RCC 7860 (cell line): ENCODE results near the gene GRIA4.
A peak's percentile ranks its signal among the peaks of the same experiment; 100 is the strongest.

Experiments used
- DNase-seq: peaks from one replicate; pipeline ENCODE4 v3.0.0-alpha.2; 2015; ENCODE audit warnings: low spot score
- FAIRE-seq: peaks from 2 replicates; lab custom pipeline; 2012; peaks lifted over from hg19 to GRCh38; lab: Jason Lieb, UNC

GRIA4 gene

DNA sequence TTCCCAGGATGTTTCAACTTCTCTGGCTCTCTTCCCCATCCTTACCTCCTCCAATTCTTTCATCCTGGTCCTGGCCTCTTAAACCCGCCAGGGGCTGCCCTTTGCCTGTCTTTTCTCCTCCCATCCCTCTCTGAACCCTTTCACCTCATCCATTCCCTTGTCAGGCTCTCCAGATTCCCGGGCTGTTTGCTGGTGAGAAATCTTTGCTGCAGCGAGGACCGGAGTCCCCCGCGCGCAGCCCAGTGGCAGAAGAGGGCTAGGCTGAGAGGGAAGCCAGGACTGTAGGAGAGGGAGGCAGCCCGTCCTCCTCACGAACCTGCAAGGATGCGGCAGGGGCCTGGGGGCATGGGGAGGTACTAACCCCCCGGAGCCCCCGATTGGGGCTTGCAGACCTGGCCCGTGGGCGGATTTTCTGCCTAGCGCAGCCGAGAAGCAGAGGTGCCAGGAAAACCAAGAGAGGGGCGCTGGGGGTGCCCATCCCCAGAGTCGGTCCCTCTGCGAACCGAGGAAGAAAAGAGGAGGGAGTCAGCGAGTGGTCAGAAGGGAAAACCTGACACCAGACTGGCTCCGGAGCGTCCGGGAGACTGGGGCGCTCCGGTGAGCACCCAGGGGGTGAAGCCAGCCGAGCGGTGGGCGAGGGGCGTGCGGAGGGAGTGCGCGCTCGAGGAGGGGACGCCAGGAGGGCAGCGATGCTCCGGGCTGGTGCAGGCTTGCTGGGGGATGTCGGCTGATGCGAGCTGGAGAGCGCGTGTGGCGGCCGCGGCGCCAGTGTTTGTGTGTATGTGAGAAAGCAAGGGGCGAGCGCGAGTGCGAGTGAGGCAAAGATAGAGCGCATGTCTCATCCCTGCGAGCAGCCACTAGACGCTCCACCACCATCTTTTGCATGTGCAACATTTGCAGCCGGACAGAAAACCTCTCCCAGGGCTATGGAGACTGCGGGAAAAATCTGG lies at the start of gene GRIA4:
GRIA4 (plus strand) TSS at position 242 of the 950 bp plus-strand sequence. CDS start 925 bp downstream, outside the sequence.
- DNase-seq (no peak), FAIRE-seq (no peak)

DNA sequence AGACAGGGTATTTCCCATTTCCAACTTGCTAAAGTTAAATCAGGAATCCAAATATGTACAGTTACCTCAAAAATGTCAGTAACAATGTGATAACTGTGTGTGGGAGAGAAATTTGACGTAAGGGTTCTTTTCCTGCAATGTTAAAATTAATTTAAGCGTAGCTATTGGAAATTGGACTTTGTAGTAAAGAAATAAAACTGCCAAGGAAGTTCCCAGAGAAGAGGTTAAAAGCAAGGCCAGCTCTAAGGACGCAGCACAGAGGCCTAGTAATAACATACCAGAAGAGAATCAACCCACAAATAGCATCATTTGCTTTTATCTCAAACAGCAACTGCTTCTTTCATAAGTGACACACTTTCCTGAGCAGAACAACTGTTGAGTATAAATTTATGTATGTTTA lies 36.8 kb upstream of the GRIA4 start:
- DNase-seq (no peak), FAIRE-seq (no peak)

DNA sequence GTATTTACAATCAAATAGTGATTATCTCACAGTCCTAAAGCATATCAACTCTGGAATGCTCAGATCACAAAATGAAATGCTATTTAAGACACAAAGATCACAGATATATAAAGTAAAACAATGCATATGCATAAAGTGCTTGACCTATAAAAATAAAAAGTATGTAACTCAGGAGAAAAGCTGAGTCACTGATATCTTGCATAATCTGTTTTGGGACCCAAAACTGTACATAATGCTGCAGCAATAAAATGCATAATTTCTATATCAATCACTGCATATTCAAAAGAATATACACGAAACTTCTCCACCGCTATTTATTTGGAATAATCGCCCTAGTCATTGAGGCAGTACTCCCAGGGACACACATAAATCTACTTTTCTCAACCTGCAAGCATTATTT lies 34.9 kb upstream of the GRIA4 start:
- FAIRE-seq = no peak
- DNase-seq = no peak

DNA sequence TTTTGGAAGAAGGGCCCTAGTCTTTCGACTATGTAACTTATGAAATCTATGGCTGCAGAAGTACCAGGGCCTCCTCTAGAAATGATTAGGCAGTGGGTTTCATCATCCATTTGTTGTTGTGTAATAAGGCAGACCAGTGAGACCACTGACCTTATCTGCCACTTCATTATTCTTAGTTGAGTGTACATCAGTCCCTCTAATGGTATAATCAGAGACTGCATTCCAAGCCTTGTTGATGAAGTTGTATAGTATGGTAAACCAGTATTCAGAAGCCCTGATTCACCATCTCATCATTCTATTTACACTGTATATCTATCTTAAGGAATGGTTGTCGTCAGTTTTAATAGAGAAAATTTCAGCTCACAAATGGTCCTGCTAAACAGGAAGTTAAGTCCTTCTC lies 32.2 kb upstream of the GRIA4 start:
- FAIRE-seq (no peak), DNase-seq (no peak)

DNA sequence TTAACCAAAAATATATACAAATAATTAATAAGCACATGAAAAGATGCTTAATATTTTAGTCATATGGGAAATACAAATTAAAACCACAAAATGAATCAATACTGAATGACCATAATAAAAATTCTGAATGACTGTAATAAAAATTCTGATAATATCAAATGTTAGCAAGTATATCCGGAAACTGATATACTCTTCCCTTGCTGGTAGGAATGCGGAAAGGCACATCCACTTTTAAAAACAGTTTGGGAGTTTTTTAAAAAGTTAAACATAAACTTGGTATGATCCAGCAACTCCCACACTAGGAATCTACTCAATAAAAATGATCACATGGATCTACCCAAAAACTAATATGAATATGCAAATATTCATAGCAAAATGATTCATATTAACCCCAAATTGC lies 30.8 kb upstream of the GRIA4 start:
- DNase-seq (no peak), FAIRE-seq (no peak)

DNA sequence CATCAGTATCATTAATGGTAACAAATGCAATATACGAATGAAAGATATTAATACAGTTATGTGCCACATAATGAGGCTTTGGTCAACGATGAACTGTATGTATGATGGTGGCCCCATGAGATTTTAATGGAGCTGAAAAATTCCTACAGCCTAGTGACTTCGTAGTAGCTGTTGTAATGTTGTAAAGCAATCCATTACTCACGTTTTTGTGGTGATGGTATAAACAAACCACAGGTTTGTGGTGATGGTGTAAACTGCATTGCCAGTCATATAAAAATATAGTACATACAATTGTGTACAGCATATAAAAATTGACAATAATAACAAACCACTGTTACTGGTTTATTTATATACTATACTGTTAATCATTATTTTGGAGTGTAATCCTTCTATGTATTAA lies 27.4 kb upstream of the GRIA4 start:
- no peak for FAIRE-seq

DNA sequence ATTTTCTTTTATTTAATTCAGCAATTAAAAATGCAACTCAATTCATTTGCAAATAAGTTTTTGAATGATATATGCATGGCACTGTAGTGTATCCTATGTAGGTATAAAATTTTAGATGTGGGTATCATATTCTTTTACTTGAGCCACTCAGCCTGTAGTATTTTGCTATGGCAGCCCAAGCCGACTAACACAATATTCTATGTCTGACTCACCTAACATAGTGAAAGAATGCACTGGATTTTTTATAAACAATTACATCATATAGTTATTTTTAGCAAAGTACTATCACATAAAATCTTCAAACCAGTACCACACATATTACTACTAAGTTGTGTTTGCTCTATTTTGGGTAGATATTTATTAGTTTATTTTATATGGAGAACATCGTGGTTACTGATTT lies 21.9 kb upstream of the GRIA4 start:
- DNase-seq (peak; percentile 7), FAIRE-seq (no peak)

More for the DNA sequence above, 27.4 kb upstream of the GRIA4 start:
- DNase-seq = no peak

DNA sequence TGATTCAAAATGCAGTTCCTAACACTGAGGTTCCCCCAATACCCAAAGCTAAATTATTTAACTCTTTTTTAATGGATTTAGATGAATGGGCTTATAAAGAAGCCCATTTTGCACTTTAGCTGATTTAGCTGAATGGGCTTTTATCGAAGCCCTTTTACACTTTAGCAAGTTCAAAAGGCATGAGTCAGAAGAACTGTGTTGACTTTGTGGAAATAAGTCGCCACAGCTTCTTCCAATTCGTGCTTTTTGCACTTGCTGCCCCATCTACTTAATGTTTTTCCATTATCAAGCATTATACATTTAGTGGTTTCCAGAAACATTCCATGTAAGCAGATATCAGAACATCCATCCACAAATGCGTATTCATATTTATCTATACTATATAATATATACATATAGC lies 20.5 kb upstream of the GRIA4 start:
- FAIRE-seq = no peak

DNA sequence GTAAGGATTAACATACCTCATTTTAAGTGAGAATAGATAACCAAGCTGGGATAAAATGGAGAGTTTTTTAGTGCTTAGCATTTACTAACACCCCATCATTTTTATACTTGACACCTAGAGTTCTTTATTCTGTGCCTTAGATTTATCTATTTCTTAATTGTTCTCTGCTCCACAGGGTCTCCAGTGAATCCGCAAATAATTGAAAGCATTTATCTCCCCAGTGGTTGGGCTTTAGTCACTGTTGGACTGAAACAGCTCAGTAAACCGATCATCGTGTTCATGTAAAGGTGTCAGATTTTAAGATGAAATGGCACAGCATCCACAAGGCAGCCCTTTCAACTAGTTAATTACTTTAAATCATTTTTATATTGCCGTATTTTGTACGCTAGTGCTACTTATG lies 17.8 kb upstream of the GRIA4 start:
- no peak for FAIRE-seq
- no peak for DNase-seq

More for the DNA sequence above, 20.5 kb upstream of the GRIA4 start:
- DNase-seq = no peak

DNA sequence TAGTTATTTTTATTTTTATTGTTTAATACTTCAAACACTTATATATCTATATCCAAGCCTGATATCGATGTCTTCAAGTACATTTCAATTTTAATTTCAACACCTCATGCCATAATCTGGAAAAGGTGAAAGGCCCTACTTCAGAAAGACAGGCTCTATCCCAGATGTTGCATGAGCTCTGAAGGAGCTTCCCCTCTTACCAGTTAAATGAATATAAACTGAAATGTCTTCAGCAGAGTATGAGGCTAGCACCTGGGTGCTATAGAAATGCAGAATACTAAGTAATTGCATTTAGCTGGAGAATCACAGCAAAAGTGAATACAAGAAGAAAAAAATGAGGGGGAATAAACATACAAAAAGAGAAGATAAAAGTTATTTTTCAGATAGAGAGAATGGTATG lies 11.5 kb upstream of the GRIA4 start:
- no peak for FAIRE-seq

DNA sequence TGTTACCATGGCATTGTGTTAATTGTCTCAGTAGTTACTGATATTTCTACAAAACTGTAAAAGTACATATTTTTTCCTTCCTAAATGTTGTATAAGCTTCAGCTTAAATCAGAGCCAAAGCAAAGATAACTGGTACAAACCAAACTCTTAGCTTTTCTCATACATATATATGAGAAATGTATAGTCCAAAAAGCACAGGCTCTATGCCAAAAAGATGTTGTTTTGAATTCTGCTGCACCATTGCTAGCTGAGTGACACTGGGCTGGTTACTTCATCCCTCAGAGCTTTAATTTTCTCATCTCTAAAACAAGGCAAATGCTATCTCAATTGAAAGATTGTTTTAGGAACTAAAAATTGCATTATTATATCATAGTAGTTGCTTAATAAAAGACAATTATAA lies 6.7 kb upstream of the GRIA4 start:
- FAIRE-seq = no peak
- DNase-seq = no peak

More for the DNA sequence above, 11.5 kb upstream of the GRIA4 start:
- DNase-seq = no peak

DNA sequence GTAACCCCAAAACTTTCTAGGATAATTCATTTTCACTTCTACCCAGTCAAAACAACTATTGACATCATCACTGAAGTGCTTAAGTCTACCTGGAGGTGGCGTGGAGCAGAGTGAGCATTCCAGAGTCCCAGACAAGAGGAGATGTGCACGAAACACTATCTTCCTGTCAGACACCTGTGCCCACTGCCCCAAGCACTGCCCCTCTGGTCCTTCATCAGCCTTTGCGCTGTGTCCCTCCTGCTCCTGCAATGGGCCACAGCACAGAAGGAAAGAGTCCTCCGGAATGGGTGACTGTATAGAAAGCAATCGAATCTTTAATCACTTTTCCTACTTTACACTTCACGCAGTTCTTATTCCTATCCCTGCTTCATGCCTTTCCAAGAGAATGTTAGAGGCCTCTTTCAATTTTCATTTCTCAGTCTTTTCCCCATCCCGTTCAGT lies 512 bp upstream of the GRIA4 start:
- FAIRE-seq (no peak), DNase-seq (no peak)

DNA sequence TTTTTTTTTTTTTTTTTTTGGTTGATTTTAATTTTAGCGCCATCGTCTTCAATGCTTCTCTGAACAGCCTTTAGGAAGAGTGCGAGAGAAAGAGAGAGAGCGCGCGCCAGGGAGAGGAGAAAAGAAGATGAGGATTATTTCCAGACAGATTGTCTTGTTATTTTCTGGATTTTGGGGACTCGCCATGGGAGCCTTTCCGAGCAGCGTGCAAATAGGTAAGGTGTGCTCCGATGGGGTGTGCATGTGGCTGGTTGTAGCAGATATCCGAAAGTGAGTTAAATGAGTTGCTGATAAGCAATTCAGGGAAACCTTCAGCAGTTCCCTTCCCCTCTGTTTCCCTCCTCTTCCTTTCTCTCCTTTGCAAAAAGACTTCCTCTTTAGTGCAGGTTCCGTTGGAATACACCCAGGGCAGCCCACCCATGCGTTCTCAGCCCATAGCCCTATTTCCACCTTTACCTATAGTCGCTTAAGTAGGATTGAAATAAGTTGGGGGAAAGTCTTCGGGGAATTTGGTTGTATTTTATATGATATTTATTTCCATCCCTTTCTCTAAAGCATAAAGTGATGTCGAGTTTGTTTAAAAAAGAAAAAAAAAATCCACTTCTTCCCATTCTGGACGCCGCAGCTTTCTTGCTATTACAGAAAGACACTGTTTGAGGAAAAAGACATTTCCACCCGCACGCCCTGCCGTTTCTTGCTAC lies 1.1 kb downstream of the GRIA4 start:
- FAIRE-seq (no peak), DNase-seq (no peak)

DNA sequence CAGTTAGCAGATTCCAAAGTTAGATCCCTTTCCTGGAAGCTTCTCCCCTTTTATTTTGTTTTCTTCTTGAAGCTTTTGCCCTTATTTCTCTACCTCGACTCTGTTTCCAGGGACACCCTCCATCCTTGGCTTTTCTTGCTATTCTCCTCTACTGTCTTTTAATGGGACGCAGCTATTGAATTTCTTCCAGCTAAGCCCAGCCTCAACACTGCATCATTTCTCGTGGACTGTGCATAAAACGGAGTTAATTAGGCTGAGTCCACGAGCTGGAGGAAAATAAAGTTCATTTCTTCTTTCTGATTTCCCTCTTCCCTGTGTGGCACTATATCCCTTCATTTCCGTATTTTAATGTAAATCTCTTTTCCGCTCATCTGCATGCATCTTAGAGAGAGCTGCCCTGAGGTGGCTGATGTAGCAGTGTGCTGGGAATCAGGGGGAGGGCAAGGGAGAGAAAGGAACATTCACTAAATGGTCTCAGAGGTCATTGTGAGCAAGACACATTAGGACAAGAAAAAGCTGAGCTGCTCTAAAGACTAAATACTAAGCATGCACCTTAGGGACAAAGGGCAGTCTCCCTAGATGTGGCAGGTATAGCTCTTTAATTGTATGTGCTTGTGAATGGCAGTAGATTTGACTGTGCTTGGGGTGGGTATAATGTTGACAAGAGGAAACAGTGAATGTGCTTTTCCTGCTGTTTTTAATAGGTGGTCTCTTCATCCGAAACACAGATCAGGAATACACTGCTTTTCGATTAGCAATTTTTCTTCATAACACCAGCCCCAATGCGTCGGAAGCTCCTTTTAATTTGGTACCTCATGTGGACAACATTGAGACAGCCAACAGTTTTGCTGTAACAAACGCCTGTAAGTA lies 1.9 kb downstream of the GRIA4 start:
- no peak for FAIRE-seq
- DNase-seq = no peak

DNA sequence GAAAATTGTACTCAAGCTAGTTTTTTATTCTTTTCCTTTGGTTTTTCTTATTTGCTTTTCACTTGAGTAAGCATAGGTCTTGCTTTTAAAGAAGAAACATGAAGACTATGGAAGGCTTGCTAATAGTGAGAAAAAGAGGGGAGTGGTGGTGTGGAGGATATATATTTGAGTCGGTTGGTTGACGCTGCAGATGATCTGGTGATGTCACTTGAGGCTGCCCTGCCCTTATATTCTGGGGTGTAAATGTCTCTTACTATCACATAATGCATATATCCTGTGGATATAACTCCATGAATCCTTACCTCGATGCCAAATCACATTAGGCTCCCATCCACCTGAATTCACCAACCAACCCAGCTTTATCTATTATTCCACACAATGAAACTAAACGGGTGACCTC lies 2.9 kb downstream of the GRIA4 start:
- FAIRE-seq (no peak), DNase-seq (no peak)

DNA sequence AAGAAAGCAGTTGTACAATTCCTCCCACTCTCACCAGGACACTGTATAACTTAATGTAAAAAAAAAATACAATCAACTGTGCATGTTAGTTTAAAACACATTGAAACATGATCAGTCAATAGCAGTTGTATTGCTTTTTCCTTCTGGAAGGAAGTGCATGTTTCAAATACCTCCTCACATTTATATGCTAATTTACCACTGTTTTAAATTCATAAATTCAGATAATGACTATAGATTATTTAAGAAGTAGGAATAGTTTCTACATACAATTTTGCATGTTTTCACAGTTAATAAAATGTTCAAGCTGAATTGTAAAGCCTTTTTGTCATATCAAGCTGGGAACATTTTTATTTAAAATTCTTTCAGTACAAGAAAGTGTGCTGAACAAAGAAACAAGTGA lies 3.3 kb downstream of the GRIA4 start:
- FAIRE-seq = no peak
- DNase-seq = no peak

DNA sequence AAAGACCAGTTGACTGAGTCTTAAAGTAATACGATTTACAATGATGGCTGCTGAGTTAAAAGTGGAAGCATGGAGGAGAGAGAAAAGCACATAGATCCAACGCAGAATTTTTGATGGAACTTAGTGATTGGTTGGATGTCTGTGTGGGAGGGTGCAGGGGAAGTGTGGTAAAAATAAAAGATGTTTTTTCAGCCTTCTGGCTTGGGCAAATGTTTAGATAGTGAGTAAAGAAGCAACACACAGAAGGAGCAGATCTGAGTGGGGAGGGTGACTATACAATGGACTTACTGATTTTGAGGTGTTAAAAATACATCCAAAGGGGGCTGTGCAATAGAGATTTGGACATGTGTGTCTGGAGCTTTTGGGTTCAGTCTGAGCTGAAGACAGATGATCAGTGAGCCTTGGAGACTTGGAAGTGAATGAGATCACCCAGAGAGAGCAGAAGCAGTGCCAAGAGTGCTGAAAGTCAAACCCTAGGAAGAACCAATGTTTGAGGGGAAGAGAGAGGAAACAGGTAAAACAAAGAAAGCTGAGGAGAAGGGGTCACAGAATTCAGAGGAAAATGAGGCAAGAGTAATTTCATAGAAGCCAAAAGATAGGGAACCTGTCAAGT lies 8.6 kb downstream of the GRIA4 start:
- no peak for DNase-seq
- FAIRE-seq = no peak

DNA sequence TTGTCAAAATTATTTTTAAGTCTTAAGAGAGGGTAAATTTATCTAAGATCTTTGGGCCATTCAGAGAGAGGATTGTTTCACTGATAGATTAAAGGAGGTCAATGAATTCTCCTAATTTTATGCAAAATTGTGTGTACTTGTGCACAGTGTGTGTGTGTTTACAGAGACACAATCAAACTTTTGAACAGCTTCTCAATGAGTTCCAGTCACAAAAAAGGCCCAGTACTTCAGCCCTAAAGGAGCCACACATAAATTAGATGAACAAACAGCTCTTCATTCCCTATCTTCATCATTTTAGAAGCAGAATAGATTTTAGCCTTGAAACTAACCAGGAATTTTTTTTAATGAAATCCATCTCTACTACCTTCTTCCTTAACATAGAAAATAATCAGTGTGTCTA lies 9.7 kb downstream of the GRIA4 start:
- FAIRE-seq = no peak
- DNase-seq = no peak

DNA sequence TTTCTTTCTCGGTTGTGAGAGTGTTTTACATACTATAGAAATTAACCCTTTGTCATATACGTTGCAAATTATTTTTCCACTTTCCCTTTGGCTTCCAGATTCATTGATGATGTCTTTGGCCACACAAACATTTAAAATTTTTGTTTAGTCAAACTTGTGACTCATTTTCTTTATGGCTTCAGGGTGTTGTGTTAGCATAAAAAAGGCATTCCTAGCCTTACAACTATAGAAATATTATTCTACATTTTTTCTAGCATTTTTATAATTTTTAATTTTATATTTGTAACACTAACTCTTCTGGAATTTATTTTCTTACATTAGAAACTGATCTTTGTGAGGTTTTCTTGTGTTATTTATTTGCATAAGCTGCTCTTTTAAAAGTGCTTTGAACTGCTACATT lies 12.1 kb downstream of the GRIA4 start:
- no peak for DNase-seq
- no peak for FAIRE-seq

DNA sequence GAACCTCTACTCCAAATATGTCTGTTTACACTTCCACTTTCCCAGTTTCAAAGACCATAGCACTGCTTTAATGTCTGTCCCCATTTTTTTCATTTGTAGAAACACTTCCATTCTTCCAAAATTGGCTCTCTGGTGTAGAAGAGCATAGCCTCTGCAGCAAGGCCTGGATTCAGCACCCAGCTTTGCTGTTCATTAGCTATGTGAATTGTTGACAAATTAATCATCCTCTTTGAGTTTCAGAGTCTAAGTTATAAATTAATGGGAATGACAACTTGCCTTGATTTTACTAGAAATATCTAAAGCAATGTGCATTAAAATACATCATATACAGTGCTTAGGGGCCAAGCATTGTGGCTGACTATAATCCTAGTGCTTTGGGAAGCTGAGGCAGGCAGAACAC lies 22.4 kb downstream of the GRIA4 start:
- DNase-seq = no peak
- no peak for FAIRE-seq

DNA sequence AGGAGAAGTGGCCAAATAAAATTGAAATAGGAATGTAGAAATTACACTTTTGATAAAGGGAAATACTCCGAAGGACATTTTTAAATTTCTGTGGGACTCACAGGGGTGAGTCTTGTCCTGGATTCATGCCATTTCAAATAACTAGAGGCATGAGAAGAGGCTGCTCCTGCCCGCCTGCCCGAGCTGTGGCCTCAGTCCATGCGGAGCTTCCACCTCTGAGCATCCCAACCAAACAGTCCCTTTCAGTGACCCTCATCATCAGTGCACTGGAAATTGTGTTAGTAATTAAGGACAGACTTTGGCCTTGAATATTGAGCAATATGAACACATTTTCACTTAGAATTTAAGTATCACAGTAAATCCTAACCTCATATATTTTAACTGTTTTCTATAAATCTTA lies 25.6 kb downstream of the GRIA4 start:
- FAIRE-seq (no peak), DNase-seq (no peak)
